Ovary (tissue), 9 donors: ENCODE data around the gene RAB8B. TPM values are rescaled to one million over a fixed set of nuclear protein-coding genes. Genes with fewer than 3 reads are reported as not detected.
"Not testable (repeated sequence)": the region's sequence is repeated elsewhere in the genome, so short reads cannot be mapped to it uniquely, and the experiment has no call there.

Experiments used
- DNase-seq, 5 donors: peaks; one replicate each; pipeline ENCODE4 v3.0.0-alpha.2; 2019 to 2020
- H3K27ac ChIP-seq, 2 donors: fragments of 200-600 bp; one replicate each; pipeline versions ENCODE4 v1.5.1 to v1.8.0; 2019 to 2022
- H3K27me3 ChIP-seq: fragments of 200-600 bp; one replicate; pipeline ENCODE4 v1.8.0; 2022
- H3K36me3 ChIP-seq: fragments of 200-600 bp; sonication (generic); one replicate; pipeline ENCODE4 v1.5.1; 2019
- H3K4me1 ChIP-seq: one replicate; pipeline ENCODE4 v1.8.1; 2013; ENCODE audit warnings: mild to moderate bottlenecking, moderate library complexity; ENCODE audit not compliant: insufficient read depth
- H3K4me3 ChIP-seq: fragments of 200-600 bp; sonication (generic); one replicate; pipeline ENCODE4 v1.5.1; 2017
- H3K9me3 ChIP-seq, 2 donors: fragments of 200-600 bp in 1 of 2; sonication (generic) in 1 of 2; one replicate each; pipeline versions ENCODE4 v1.5.1 to v1.8.1; 2013 to 2019; ENCODE audit warnings: mild to moderate bottlenecking in 1 of 2, moderate library complexity in 1 of 2
- EP300 ChIP-seq: sonication (generic); formaldehyde crosslinking; IDR thresholded peaks from one replicate; pipeline ENCODE4 v1.6.1; 2017; ENCODE audit warnings: antibody characterized with exemption
- POLR2A ChIP-seq: fragments of 450-650 bp; IDR thresholded peaks from one replicate; pipeline ENCODE4 v1.6.1; 2017; ENCODE audit warnings: antibody characterized with exemption, mild to moderate bottlenecking, moderate library complexity
- WGBS, 3 donors: extraction: QIAGEN DNeasy Blood & Tissue Kit in 1 of 3; methylation state at CpG; one replicate each; pipeline versions ENCODE4 v1.1.5 to v1.1.7; 2013 to 2017; 5-methylcytosine and 5-hydroxymethylcytosine counted together
- intact Hi-C, 4 donors: fragments of 100-400 bp; cut with DNase I; formaldehyde crosslinking; loops; one replicate each; pipeline versions ENCODE4 v1.11.0 to v1.15.1; 2022 to 2023
- polyA plus RNA-seq, 2 donors: library from polyadenylated mRNA; stranded (reverse); fragments of 200-250 nt in 1 of 2; fragments of 350-450 nt in 1 of 2; fragmentation: Illumina TruSeq in 1 of 2; extraction: RNeasy Lipid Tissue Mini Kit (QIAGEN cat#74804) in 1 of 2; gene quantifications; one replicate each; pipeline ENCODE4 v1.2.3, GENCODE V29; 2013 to 2014
- total RNA-seq, 7 donors: library from RNA; depleted of rRNA in 2 of 7; stranded (reverse); fragments of >200 nt in 2 of 7; fragmentation: NEBNext Ultra II Directional in 3 of 7; extraction: Animal tissue kit (Norgen Biotek cat#: 25700) in 3 of 7; gene quantifications; one replicate each; pipeline versions ENCODE4 v1.1.0 to v1.2.4, GENCODE V29; 2016 to 2023
- TF ChIP-seq, protein P1 (sequence below), 3 donors: fragments of 450-650 bp in 2 of 3; fragments of 200-600 bp in 1 of 3; IDR thresholded peaks; one replicate each; pipeline versions ENCODE4 v1.5.1 to v1.8.0; 2016 to 2022; ENCODE audit warnings: antibody characterized with exemption in 3 of 3, mild to moderate bottlenecking in 1 of 3
- donor health status: DM: no; HTN: no; CAD: no; lungs with moderate emphysema.
- donor health status: DM: no; HTN: no; CAD: no.
- donor health status: Bipolar disorder and iron deficiency.
- donor health status: DM: yes; HTN: yes; CAD: no.
- donor health status: DM: no; HTN: no; CAD: no.
- donor health status: DM: yes; HTN: yes; CAD: no.

RAB8B gene
- total and polyA plus RNA-seq, 9 donors = 18.5 to 58.0 (median 44.8) TPM

DNA sequence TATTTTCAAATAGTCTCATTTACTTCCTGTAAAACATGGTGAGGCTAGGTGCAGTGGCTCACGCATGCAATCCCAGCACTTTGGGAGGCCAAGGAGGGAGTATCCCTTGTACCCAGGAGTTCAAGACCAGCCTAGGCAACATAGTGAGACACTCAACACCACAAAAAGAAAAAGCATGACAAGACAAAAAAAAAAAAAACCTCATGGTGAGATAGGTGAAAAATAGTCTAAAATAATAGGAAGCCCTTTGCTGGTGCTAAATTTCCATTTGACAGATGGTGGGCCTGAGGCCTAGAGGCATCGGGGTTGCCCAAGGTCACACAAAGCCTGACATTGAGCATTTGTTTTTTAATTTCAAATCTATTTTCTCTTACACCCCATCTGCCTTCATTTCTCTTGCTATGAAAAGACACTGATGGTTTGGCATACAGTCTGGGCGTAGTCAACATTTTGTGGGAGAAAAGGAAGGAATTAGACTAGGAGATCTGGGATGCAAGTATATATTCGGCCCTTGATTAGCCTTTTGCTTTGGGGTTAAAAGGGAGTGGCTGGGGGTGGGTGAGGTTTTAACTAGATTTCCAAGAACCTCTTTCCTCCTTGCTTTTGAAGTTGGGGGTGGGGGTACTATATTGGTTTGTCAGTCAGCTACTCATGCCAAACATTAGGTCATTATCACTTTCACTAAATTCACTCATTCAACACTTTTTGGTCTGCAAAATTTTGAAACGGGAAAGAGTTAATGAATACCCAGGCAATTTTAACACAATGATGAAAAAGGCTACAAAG is 11.3 kb downstream of the RAB8B start:
- intact Hi-C loops = no loop called here
- no peak for DNase-seq
- Histone ChIP-seq H3K9me3 (no peaks in the 10 kb centered on the region), H3K36me3 (no peaks in the 10 kb centered on the region), H3K27ac (no peak overlapping the region), H3K4me1 (peaks cover 26% of the 10 kb centered on the region), H3K27me3 (no peaks in the 10 kb centered on the region), H3K4me3 (no peak overlapping the region)
- WGBS, 3 donors = 70 to 74% (median 70%) methylated on average over 5 of the region's 5 CpGs
- no peak for TF ChIP-seq POLR2A
- TF ChIP-seq, protein P1, sequence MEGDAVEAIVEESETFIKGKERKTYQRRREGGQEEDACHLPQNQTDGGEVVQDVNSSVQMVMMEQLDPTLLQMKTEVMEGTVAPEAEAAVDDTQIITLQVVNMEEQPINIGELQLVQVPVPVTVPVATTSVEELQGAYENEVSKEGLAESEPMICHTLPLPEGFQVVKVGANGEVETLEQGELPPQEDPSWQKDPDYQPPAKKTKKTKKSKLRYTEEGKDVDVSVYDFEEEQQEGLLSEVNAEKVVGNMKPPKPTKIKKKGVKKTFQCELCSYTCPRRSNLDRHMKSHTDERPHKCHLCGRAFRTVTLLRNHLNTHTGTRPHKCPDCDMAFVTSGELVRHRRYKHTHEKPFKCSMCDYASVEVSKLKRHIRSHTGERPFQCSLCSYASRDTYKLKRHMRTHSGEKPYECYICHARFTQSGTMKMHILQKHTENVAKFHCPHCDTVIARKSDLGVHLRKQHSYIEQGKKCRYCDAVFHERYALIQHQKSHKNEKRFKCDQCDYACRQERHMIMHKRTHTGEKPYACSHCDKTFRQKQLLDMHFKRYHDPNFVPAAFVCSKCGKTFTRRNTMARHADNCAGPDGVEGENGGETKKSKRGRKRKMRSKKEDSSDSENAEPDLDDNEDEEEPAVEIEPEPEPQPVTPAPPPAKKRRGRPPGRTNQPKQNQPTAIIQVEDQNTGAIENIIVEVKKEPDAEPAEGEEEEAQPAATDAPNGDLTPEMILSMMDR (IDR thresholded peaks at IDR 0.05) = no peak
- no peak for TF ChIP-seq EP300

DNA sequence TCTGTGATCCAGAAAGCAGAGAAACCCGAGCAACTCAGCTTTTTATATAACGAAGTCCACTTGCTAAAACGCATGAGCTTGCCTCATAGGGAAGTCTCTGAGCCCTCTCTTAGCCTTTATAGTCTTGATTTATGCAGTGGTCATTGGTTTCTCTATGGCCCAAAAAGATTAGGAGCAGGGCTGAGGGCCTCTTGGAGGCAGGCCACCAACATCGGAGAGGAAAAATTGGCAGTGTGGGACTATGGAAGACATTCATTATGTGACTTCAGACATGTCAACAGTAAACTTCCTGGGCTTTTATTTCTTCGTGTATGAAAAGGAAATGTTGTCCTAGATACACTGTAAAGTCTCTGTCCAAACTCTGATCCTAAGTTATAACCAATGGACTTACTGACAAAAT is 13.5 kb downstream of the RAB8B start:
- peaks cover 24% of the 10 kb centered on the region for H3K4me1 ChIP-seq
- H3K4me3 ChIP-seq = no peak overlapping the region
- no peak overlapping the region for H3K27ac ChIP-seq
- no peaks in the 10 kb centered on the region for H3K27me3 ChIP-seq
- intact Hi-C loops = no loop called here
- no peaks in the 10 kb centered on the region for H3K9me3 ChIP-seq
- 61 to 67% (median 66%) methylated on average over 5 of the region's 5 CpGs for WGBS, 3 donors
- TF ChIP-seq, protein P1 (IDR thresholded peaks at IDR 0.05) = no peak
- TF ChIP-seq POLR2A (no peak), EP300 (no peak)
- no peaks in the 10 kb centered on the region for H3K36me3 ChIP-seq
- no peak for DNase-seq

DNA sequence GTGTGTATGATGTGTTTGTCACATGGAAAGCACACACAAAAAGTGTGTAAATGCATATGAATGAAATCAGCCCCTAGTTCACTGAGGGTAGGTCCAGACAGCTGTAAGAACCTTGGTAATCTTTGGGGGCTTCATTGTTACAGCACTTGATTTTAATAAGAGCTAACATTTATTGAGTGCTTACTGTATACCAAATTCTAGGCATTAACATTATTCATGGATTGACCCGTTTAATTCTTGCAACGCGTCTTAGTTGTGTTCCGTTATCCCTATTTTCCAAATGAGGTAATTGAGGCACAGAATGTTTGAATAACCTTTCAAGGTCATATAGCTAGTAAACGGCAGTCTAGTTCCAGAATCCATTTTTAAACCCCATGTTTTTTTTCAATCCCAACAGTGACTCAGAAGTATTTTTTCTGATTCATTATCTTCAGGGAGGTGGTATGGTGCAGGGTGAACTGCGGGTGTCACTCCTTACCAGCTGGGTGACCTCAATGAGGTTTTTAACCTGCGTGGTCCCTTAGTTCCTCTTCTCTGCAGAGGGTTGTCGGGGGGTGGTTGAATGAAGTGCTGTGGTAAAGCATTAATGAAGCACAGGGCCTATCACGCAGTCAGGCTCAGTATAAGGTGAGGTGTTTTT is 14.2 kb downstream of the RAB8B start:
- Histone ChIP-seq H3K27me3 (no peaks in the 10 kb centered on the region), H3K36me3 (no peaks in the 10 kb centered on the region), H3K4me1 (peaks cover 21% of the 10 kb centered on the region), H3K27ac (no peak overlapping the region), H3K4me3 (no peak overlapping the region), H3K9me3 (no peaks in the 10 kb centered on the region)
- TF ChIP-seq POLR2A (no peak), EP300 (no peak)
- TF ChIP-seq, protein P1 (IDR thresholded peaks at IDR 0.05) = no peak
- 47 to 82% (median 69%) methylated on average over 9 of the region's 9 CpGs for WGBS, 3 donors
- DNase-seq = no peak
- intact Hi-C loops = no loop called here

DNA sequence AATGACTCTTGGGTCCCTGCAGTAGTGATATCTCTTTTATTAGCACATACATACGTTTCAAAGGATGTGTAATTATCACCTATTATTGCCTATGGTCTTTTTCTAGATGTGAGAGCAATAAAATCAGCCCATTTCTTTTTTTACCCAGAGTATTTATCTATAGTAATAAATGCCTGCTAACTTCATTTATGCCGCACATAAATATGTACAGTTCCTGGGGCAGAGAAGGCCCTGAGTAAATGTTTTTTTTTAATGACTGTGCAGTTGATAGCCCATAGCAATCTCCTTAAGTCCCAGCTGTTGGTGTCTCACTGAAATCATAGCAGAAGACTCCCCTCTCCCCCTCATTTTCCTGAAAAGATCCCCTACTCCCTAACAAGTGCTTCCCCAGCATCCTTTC is 16.7 kb downstream of the RAB8B start:
- no peaks in the 10 kb centered on the region for H3K9me3 ChIP-seq
- peaks cover 22% of the 10 kb centered on the region for H3K4me1 ChIP-seq
- intact Hi-C loops = no loop called here
- DNase-seq = no peak
- TF ChIP-seq, protein P1 (IDR thresholded peaks at IDR 0.05) = no peak
- no peak for TF ChIP-seq POLR2A
- H3K27ac ChIP-seq = no peak overlapping the region
- 75 to 83% (median 76%) methylated on average over 2 of the region's 2 CpGs for WGBS, 3 donors
- H3K4me3 ChIP-seq = no peak overlapping the region
- H3K27me3 ChIP-seq = no peaks in the 10 kb centered on the region
- no peaks in the 10 kb centered on the region for H3K36me3 ChIP-seq

DNA sequence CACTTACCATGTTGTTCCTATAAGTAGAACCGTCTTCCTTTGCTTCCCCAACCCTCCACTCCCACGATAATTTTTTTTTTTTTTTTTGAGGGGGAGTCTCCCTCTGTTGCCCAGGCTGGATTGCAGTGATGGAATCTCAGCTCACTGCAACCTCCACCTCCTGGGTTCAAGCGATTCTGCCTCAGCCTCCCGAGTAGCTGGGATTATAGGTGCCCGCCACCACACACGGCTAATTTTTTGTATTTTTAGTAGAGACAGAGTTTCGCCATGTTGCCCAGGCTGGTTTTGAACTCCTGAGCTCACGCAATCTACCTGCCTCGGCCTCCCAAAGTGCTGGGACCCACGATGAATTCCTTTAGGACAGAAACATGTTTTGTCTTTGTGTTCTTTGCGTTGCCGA is 19.4 kb downstream of the RAB8B start:
- H3K9me3 ChIP-seq, H3K27me3 ChIP-seq, intact Hi-C loops, H3K4me3 ChIP-seq, H3K27ac ChIP-seq, DNase-seq, H3K36me3 ChIP-seq: not testable (repeated sequence)
- H3K4me1 ChIP-seq = peaks cover 20% of the 10 kb centered on the region
- WGBS, 3 donors = 93 to 95% (median 95%) methylated on average over 12 of the region's 12 CpGs
